HepG2 (cell line): ENCODE data around the gene EYA2. TPM values are rescaled to one million over a fixed set of nuclear protein-coding genes. Genes with fewer than 3 reads are reported as not detected.

Source experiments
- ATAC-seq: fragments of 200-7000 bp; cut with Tn5 transposase; 3 replicates; pipeline ENCODE4 v1.9.1; 2020; ENCODE audit warnings: mild to moderate bottlenecking, moderate library complexity
- BruUV-seq: library from RNA; stranded (reverse); fragments of 400-500 nt; replicated peaks from 2 replicates; lab custom pipeline; 2021; lab: Mats Ljungman, UMichigan
- CTCF ChIA-PET: fragments of 300-600 bp; formaldehyde crosslinking; extraction: SDS; loops from one replicate; lab custom pipeline; 2021; ENCODE audit warnings: low total read pairs, inconsistent platforms, low intra/inter-chr PET ratio; lab: Yijun Ruan, JAX
- POLR2A ChIA-PET: fragments of 350-600 bp; sonication (Branson Sonifier 250); formaldehyde crosslinking; loops from one replicate; lab custom pipeline; 2020; ENCODE audit warnings: antibody characterized with exemption, inconsistent platforms; lab: Yijun Ruan, JAX
- DNase-seq: peaks from one replicate; pipeline ENCODE4 v3.0.0-alpha.2; 2015; ENCODE audit warnings: low spot score
- FAIRE-seq: peaks from 3 replicates; lab custom pipeline; 2011; peaks lifted over from hg19 to GRCh38; lab: Jason Lieb, UNC
- H2AFZ ChIP-seq: one replicate; pipeline ENCODE4 v1.6.1; 2011; ENCODE audit warnings: low read length, inconsistent platforms
- H3K27ac ChIP-seq: fragments of 300-600 bp; 3 replicates; pipeline ENCODE4 v1.8.0; 2011; ENCODE audit warnings: mixed run types, mild to moderate bottlenecking, mixed read lengths, low read length, inconsistent platforms; ENCODE audit not compliant: insufficient read depth; ENCODE audit errors: extremely low read length
- H3K27me3 ChIP-seq, 2 experiments: fragments of 200-600 bp in 1 of 2; 2 replicates in 1 of 2; 3 replicates in 1 of 2; pipeline versions ENCODE4 v1.6.0 to v1.8.0; 2011; ENCODE audit warnings: low read length in 2 of 2, mild to moderate bottlenecking in 2 of 2, moderate library complexity in 2 of 2, inconsistent platforms in 1 of 2; ENCODE audit not compliant: insufficient read depth in 2 of 2, control insufficient read depth in 1 of 2
- H3K36me3 ChIP-seq, 2 experiments: fragments of 200-600 bp in 1 of 2; replicated peaks in 1 of 2; 2 replicates in 1 of 2; 3 replicates in 1 of 2; pipeline versions ENCODE4 v1.5.1 to v1.8.0; 2011; ENCODE audit warnings: low read length in 2 of 2, inconsistent platforms in 1 of 2; ENCODE audit not compliant: insufficient read depth in 2 of 2, control insufficient read depth in 1 of 2
- H3K4me1 ChIP-seq: 2 replicates; pipeline ENCODE4 v1.5.1; 2012; ENCODE audit warnings: low read length, inconsistent platforms; ENCODE audit not compliant: insufficient read depth
- H3K4me2 ChIP-seq: 2 replicates; pipeline ENCODE4 v1.6.0; 2011; ENCODE audit warnings: low read depth, low read length, inconsistent platforms
- H3K4me3 ChIP-seq, 3 experiments: fragments of 200-600 bp in 1 of 3; sonication (generic), shearing (Covaris generic) in 1 of 3; replicated peaks in 1 of 3; 2 replicates each; pipeline ENCODE4 v1.5.1; 2011 to 2016; ENCODE audit warnings: low read length in 3 of 3, inconsistent platforms in 2 of 3, low read depth in 2 of 3, mild to moderate bottlenecking in 2 of 3, control low read depth in 1 of 3, mixed read lengths in 1 of 3; ENCODE audit not compliant: insufficient read depth in 1 of 3
- H3K79me2 ChIP-seq: one replicate; pipeline ENCODE4 v1.6.1; 2011; ENCODE audit warnings: low read length, inconsistent platforms; ENCODE audit not compliant: insufficient read depth
- H3K9ac ChIP-seq: 2 replicates; pipeline ENCODE4 v1.6.0; 2011; ENCODE audit warnings: mild to moderate bottlenecking, low read depth, low read length, inconsistent platforms; ENCODE audit not compliant: insufficient read depth
- H3K9me3 ChIP-seq: 2 replicates; pipeline ENCODE4 v1.5.1; 2012; ENCODE audit warnings: mild to moderate bottlenecking, low read length
- H4K20me1 ChIP-seq: 2 replicates; pipeline ENCODE4 v1.6.0; 2011; ENCODE audit warnings: inconsistent platforms, mild to moderate bottlenecking, low read length, moderate library complexity; ENCODE audit not compliant: insufficient read depth
- BCL6 ChIP-seq: IDR thresholded peaks from 2 replicates; pipeline ENCODE4 v1.6.1; 2016; ENCODE audit warnings: missing genetic modification reagents, missing compliant biosample characterization
- CTCF ChIP-seq: sonication (generic); formaldehyde crosslinking; IDR thresholded peaks from 2 replicates; pipeline ENCODE4 v1.5.0; 2020; ENCODE audit warnings: mild to moderate bottlenecking, missing genetic modification reagents, moderate library complexity
- DZIP1 ChIP-seq: sonication (generic); formaldehyde crosslinking; IDR thresholded peaks from 2 replicates; pipeline ENCODE4 v1.5.0; 2020; ENCODE audit warnings: mild to moderate bottlenecking, missing genetic modification reagents
- FOSL2 ChIP-seq: sonication (generic); formaldehyde crosslinking; IDR thresholded peaks from 2 replicates; pipeline ENCODE4 v1.4.0; 2020; ENCODE audit warnings: missing genetic modification reagents
- GTF3A ChIP-seq: sonication (generic); formaldehyde crosslinking; conservative IDR thresholded peaks from 2 replicates; pipeline ENCODE4 v1.4.0; 2020; ENCODE audit warnings: mild to moderate bottlenecking, missing genetic modification reagents
- JARID2 ChIP-seq: sonication (generic); formaldehyde crosslinking; IDR thresholded peaks from 2 replicates; pipeline ENCODE4 v1.8.1; 2023; ENCODE audit warnings: missing genetic modification reagents, inconsistent platforms; ENCODE audit not compliant: insufficient replicate concordance
- MTERF4 ChIP-seq: sonication (generic); formaldehyde crosslinking; IDR thresholded peaks from 2 replicates; pipeline ENCODE4 v1.8.0; 2023; ENCODE audit warnings: mild to moderate bottlenecking, missing genetic modification reagents
- NR2F6 ChIP-seq, 2 experiments: IDR thresholded peaks; 2 replicates each; pipeline ENCODE4 v1.6.1; 2016; ENCODE audit warnings: antibody characterized with exemption in 1 of 2, mild to moderate bottlenecking in 1 of 2
- NR3C1 ChIP-seq: sonication (generic); formaldehyde crosslinking; IDR thresholded peaks from 2 replicates; pipeline ENCODE4 v1.4.0; 2020; ENCODE audit warnings: missing genetic modification reagents
- SOX13 ChIP-seq, 3 experiments: fragments of 450-650 bp in 1 of 3; sonication (generic) in 1 of 3; formaldehyde crosslinking in 1 of 3; IDR thresholded peaks in 2 of 3; conservative IDR thresholded peaks in 1 of 3; 2 replicates each; pipeline versions ENCODE4 v1.5.0 to v1.6.1; 2016 to 2020; ENCODE audit warnings: antibody characterized with exemption in 1 of 3, mild to moderate bottlenecking in 1 of 3, missing compliant biosample characterization in 1 of 3, missing genetic modification reagents in 1 of 3, moderate library complexity in 1 of 3
- SRSF4 ChIP-seq: fragments of 200-400 bp; formaldehyde crosslinking; IDR thresholded peaks from one replicate; pipeline ENCODE4 v1.6.1; 2018; ENCODE audit warnings: mild to moderate bottlenecking, low read depth, low read length, moderate library complexity; ENCODE audit not compliant: poor library complexity, severe bottlenecking
- TBX2 ChIP-seq: sonication (generic); formaldehyde crosslinking; IDR thresholded peaks from 2 replicates; pipeline ENCODE4 v1.5.0; 2020; ENCODE audit warnings: missing genetic modification reagents, mild to moderate bottlenecking, borderline replicate concordance
- ZNF234 ChIP-seq: sonication (generic); formaldehyde crosslinking; conservative IDR thresholded peaks from 2 replicates; pipeline ENCODE4 v1.5.1; 2020; ENCODE audit warnings: mild to moderate bottlenecking, missing genetic modification reagents
- ZNF430 ChIP-seq: sonication (generic); formaldehyde crosslinking; IDR thresholded peaks from 2 replicates; pipeline ENCODE4 v1.9.0; 2021; ENCODE audit warnings: mild to moderate bottlenecking, missing genetic modification reagents
- ZNF75D ChIP-seq: sonication (generic); formaldehyde crosslinking; IDR thresholded peaks from 2 replicates; pipeline ENCODE4 v1.8.1; 2023; ENCODE audit warnings: missing genetic modification reagents, mild to moderate bottlenecking, borderline replicate concordance
- WGBS: methylation state at CpG from one replicate; pipeline ENCODE4 v1.1.6; 2017; ENCODE audit warnings: low lambda C conversion rate; 5-methylcytosine and 5-hydroxymethylcytosine counted together
- in situ Hi-C: cut with HindIII; loops from 2 replicates; pipeline ENCODE4 v1.10.0; 2017; ENCODE audit warnings: low pct_unique_long_range_greater_than_20kb; ENCODE audit not compliant: extremely low pct_ligation_motif_present
- intact Hi-C: fragments of 100-400 bp; cut with micrococcal nuclease; formaldehyde crosslinking; loops from one replicate; pipeline ENCODE4 v1.10.0; 2022; ENCODE audit not compliant: unreplicated experiment
- polyA plus RNA-seq, 8 experiments: library from polyadenylated mRNA; depleted of rRNA in 3 of 8; stranded (reverse) in 7 of 8; unstranded in 1 of 8; fragments of >200 nt; fragmentation: Illumina TruSeq in 4 of 8; extraction: Trizol in 4 of 8; gene quantifications; 2 replicates each; pipeline versions ENCODE4 v1.2.1 to v1.2.3, GENCODE V29; 2011 to 2016; ENCODE audit warnings: low read depth in 4 of 8, missing spikeins in 1 of 8, mixed read lengths in 1 of 8; ENCODE audit not compliant: insufficient read depth in 1 of 8
- total RNA-seq, 5 experiments: library from RNA; depleted of rRNA; stranded (reverse); fragments of >200 nt; fragmentation: Illumina TruSeq; extraction: Trizol; gene quantifications; 2 replicates each; pipeline ENCODE4 v1.2.3, GENCODE V29; 2016; ENCODE audit warnings: low read depth in 1 of 5

The EYA2 gene
- total and polyA plus RNA-seq, 2 of the 13 experiments (the other 11 are each of a cell fraction or from before 2014, with no cell fraction given) = not detected

- FAIRE-seq = no peak
- intact Hi-C loops = no loop called here
- ChIA-PET POLR2A (no interaction called here), CTCF (interaction anchor here (1.3 to 4.1 kb wide), 4 partner anchors 25 to 426 kb away, joined by 5 to 57 read pairs (median 8); no protein-coding TSS in a partner anchor)
- Histone ChIP-seq H3K27ac (no peak overlapping the region), H3K27me3 (peaks cover 0 to 7% of the 10 kb centered on the region in 2 experiments; a peak in 3 of 5 replicates), H3K79me2 (no peaks in the 10 kb centered on the region), H2AFZ (no peak overlapping the region), H3K4me3 (no peak overlapping the region), H3K36me3 (no peaks in the 10 kb centered on the region), H3K9ac (no peak overlapping the region), H3K9me3 (no peaks in the 10 kb centered on the region), H3K4me2 (peak overlapping the region; percentile 19), H4K20me1 (no peaks in the 10 kb centered on the region), H3K4me1 (peaks cover 32% of the 10 kb centered on the region)
- no peak for DNase-seq
- no peak for ATAC-seq
- 13% methylated on average over 9 of the region's 9 CpGs for WGBS
- BruUV-seq = no TSS peak
- in situ Hi-C loops = loop anchor here (5.0 to 10.0 kb wide), 2 partner anchors 187 to 429 kb away; no protein-coding TSS in a partner anchor
- TF ChIP-seq SRSF4 = no peak
- TF ChIP-seq MTERF4 (CRISPR knock-in tag) = no peak
- no peak for TF ChIP-seq JARID2 (CRISPR knock-in tag)
- TF ChIP-seq BCL6 (CRISPR knock-in tag) = peak; percentile 44; the same call in 1 of the 2 replicates
- 0 out of 2 replicates have a peak, but pooled peaks have one; percentile 4 for TF ChIP-seq DZIP1 (CRISPR knock-in tag)
- TF ChIP-seq NR2F6 (IDR thresholded peaks at IDR 0.05) = 0 out of 2 replicates have a peak, but pooled peaks have one; percentile 7
- TF ChIP-seq NR2F6 (CRISPR knock-in tag; IDR thresholded peaks at IDR 0.05) = peak; percentile 55; the same call in 1 of the 2 replicates
- no peak for TF ChIP-seq ZNF430
- TF ChIP-seq CTCF (CRISPR knock-in tag) = no peak
- TF ChIP-seq GTF3A (CRISPR knock-in tag) = no peak
- TF ChIP-seq SOX13 (IDR thresholded peaks at IDR 0.05) = no peak
- 0 out of 4 replicates have a peak, but pooled peaks of 1 of the 2 experiments have one; percentile 12 for TF ChIP-seq SOX13 (CRISPR knock-in tag; conservative IDR thresholded peaks at IDR 0.05 in 1 of 2, IDR thresholded peaks at IDR 0.05 in 1 of 2)
- TF ChIP-seq ZNF75D (CRISPR knock-in tag) = no peak
- TF ChIP-seq FOSL2 (CRISPR knock-in tag) = 0 out of 2 replicates have a peak, but pooled peaks have one; percentile 22
- no peak for TF ChIP-seq TBX2 (CRISPR knock-in tag)
- no peak for TF ChIP-seq NR3C1 (CRISPR knock-in tag)
- no peak for TF ChIP-seq ZNF234 (CRISPR knock-in tag)
Observed at GRCh38 chr20:47195573-47195972, 300.9 kb downstream of the EYA2 start.
